PC-9 (cell line): Measurements from ENCODE around the gene DGKG. TPM values are rescaled to one million over a fixed set of nuclear protein-coding genes. Genes with fewer than 3 reads are reported as not detected.

ENCODE experiments used
- BruUV-seq: library from RNA; stranded (reverse); fragments of 400-500 nt; replicated peaks from 2 replicates; lab custom pipeline; 2021; lab: Mats Ljungman, UMichigan
- CTCF ChIA-PET: fragments of 300-600 bp; sonication (Branson Sonifier 250); formaldehyde crosslinking; loops from one replicate; lab custom pipeline; 2022; ENCODE audit warnings: antibody characterized with exemption; lab: Charles Lee
- POLR2A ChIA-PET: fragments of 300-600 bp; sonication (Branson Sonifier 250); formaldehyde crosslinking; loops from one replicate; lab custom pipeline; 2022; ENCODE audit warnings: antibody characterized with exemption; ENCODE audit not compliant: unreplicated experiment; lab: Charles Lee
- DNase-seq, 2 experiments: peaks; one replicate each; pipeline versions ENCODE4 v3.0.0 to v3.0.0-alpha.2; 2015 to 2022; ENCODE audit warnings: mixed read lengths in 1 of 2
- H2AFZ ChIP-seq: fragments of 200-600 bp; sonication (generic); 2 replicates; pipeline ENCODE4 v1.8.1; 2017; ENCODE audit warnings: antibody characterized with exemption
- H3F3A ChIP-seq: fragments of 200-600 bp; sonication (generic); 2 replicates; pipeline ENCODE4 v1.8.1; 2017; ENCODE audit warnings: antibody characterized with exemption, mild to moderate bottlenecking, low read depth; ENCODE audit not compliant: insufficient read depth
- H3K27ac ChIP-seq: fragments of 200-600 bp; sonication (generic); 2 replicates; pipeline ENCODE4 v1.6.1; 2016; ENCODE audit warnings: mixed run types
- H3K27me3 ChIP-seq: fragments of 200-600 bp; sonication (generic); 2 replicates; pipeline ENCODE4 v1.6.1; 2016; ENCODE audit warnings: low read depth, mixed run types; ENCODE audit not compliant: insufficient read depth
- H3K36me3 ChIP-seq: fragments of 200-600 bp; sonication (generic); 2 replicates; pipeline ENCODE4 v1.6.1; 2016; ENCODE audit warnings: low read depth, mixed run types
- H3K4me1 ChIP-seq: fragments of 200-600 bp; sonication (generic); replicated peaks from 2 replicates; pipeline ENCODE4 v1.6.1; 2016; ENCODE audit warnings: mixed run types; ENCODE audit not compliant: insufficient read depth
- H3K4me2 ChIP-seq: fragments of 200-600 bp; sonication (generic); 2 replicates; pipeline ENCODE4 v1.6.1; 2017; ENCODE audit warnings: mixed run types
- H3K4me3 ChIP-seq: fragments of 200-600 bp; sonication (generic); 2 replicates; pipeline ENCODE4 v1.6.1; 2016; ENCODE audit warnings: mixed run types
- H3K79me2 ChIP-seq: fragments of 200-600 bp; sonication (generic); 2 replicates; pipeline ENCODE4 v1.6.1; 2017; ENCODE audit warnings: low read depth, mixed run types
- H3K9me2 ChIP-seq: fragments of 200-600 bp; sonication (generic); 2 replicates; pipeline ENCODE4 v1.8.1; 2017; ENCODE audit warnings: mild to moderate bottlenecking; ENCODE audit not compliant: insufficient read depth
- H3K9me3 ChIP-seq: fragments of 200-600 bp; sonication (generic); 2 replicates; pipeline ENCODE4 v1.8.1; 2016; ENCODE audit warnings: low read depth; ENCODE audit not compliant: insufficient read depth
- H4K20me1 ChIP-seq: fragments of 200-600 bp; sonication (generic); 2 replicates; pipeline ENCODE4 v1.8.1; 2017; ENCODE audit not compliant: insufficient read depth
- EZH2 ChIP-seq: fragments of 200-600 bp; sonication (generic); IDR thresholded peaks from 2 replicates; pipeline ENCODE4 v1.8.0; 2017; ENCODE audit warnings: antibody characterized with exemption, low read depth
- intact Hi-C: fragments of 100-400 bp; cut with micrococcal nuclease; formaldehyde crosslinking; loops from one replicate; pipeline ENCODE4 v1.10.0; 2022; ENCODE audit not compliant: unreplicated experiment
- total RNA-seq: library from RNA; stranded (reverse); gene quantifications from 2 replicates; pipeline ENCODE4 v1.2.3, GENCODE V29; 2021
- TF ChIP-seq, protein P1 (sequence below): fragments of 200-600 bp; sonication (generic); conservative IDR thresholded peaks from 2 replicates; pipeline ENCODE4 v1.6.1; 2017; ENCODE audit warnings: mixed run types, antibody characterized with exemption, mild to moderate bottlenecking, moderate library complexity

The DGKG gene
- total RNA-seq, 1 experiment from 2014 or later = 20.0 TPM

DNA sequence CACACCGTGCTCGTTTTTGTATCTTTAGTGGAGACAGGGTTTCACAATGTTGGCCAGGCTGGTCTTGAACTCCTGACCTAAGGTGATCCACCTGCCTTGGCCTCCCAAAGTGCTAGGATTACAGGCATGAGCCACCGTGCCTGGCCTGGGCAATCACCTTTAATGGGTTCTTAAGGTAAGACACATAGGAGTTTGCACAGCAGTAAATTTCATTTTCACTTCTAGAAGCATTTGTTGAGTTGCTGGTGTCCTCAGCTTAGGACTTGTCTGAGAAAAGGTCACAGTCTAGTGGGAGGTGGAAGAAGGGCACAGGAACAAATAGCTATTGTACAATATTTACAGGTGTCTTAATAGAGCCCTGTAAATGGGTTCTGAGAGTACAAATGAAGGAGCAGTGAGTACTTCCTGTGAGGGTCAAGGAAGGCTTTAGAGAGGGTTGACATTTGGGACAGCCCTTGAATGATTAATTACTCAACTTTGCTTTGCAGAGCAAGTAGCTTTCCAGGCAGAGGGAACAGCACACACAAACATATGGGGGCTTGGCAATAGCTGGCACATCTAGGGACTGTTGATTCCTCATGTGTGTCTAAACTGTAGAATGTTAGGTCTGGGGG lies 244.4 kb downstream of the DGKG start:
- Histone ChIP-seq H3F3A (no peaks in the 10 kb centered on the region), H3K4me3 (no peak overlapping the region), H3K4me2 (no peak overlapping the region), H4K20me1 (no peaks in the 10 kb centered on the region), H3K4me1 (0 out of 2 replicates have a peak, but pooled peaks cover 5% of the 10 kb centered on the region), H3K27ac (no peak overlapping the region), H3K27me3 (no peaks in the 10 kb centered on the region), H2AFZ (no peak overlapping the region), H3K36me3 (no peaks in the 10 kb centered on the region), H3K9me2 (no peaks in the 10 kb centered on the region), H3K9me3 (no peaks in the 10 kb centered on the region), H3K79me2 (no peaks in the 10 kb centered on the region)
- DNase-seq = no peak
- TF ChIP-seq EZH2 = no peak
- TF ChIP-seq, protein P1, sequence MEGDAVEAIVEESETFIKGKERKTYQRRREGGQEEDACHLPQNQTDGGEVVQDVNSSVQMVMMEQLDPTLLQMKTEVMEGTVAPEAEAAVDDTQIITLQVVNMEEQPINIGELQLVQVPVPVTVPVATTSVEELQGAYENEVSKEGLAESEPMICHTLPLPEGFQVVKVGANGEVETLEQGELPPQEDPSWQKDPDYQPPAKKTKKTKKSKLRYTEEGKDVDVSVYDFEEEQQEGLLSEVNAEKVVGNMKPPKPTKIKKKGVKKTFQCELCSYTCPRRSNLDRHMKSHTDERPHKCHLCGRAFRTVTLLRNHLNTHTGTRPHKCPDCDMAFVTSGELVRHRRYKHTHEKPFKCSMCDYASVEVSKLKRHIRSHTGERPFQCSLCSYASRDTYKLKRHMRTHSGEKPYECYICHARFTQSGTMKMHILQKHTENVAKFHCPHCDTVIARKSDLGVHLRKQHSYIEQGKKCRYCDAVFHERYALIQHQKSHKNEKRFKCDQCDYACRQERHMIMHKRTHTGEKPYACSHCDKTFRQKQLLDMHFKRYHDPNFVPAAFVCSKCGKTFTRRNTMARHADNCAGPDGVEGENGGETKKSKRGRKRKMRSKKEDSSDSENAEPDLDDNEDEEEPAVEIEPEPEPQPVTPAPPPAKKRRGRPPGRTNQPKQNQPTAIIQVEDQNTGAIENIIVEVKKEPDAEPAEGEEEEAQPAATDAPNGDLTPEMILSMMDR = no peak
- no TSS peak for BruUV-seq
- intact Hi-C loops = no loop called here
- POLR2A ChIA-PET = interaction anchor here (0.7 kb wide), 1 partner anchor 11 kb away, joined by 8 read pairs; no protein-coding TSS in a partner anchor
- CTCF ChIA-PET = no interaction called here

DNA sequence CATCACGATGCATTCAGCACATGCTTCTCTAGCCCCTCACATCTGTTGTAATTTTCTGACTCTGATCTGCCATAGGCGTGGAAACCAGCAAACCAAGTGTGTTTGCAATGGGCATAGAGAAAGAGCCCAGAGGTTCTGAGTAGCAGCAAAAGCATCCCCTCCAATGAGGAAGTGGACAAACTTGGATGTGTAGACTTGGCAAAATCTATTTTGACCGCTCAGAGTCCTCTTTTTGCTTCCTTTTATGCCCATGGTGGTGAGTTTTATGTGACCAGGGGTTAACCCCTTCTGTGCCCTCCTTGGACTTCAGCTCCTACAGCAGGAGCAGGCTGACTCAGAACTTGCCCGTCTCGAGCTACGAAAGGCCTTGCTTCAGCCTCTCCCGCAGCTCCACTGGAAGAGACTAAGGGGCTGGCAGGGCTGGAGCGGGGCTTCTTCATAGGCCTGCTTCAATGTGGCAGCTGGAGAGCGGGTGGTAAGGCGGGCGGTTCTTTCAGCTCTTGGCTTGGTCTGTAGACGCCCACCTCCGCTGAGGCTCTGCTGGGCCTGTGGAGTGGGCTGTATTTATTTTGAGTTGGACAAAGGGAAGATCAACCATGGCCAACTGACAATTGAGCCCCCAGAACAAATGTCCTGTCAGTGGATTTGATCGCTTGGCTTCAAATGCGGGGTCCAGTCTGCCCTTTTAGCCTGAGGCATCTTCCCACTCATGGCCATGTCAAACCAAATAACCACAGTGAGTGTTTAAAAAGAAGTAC lies 246.6 kb downstream of the DGKG start:
- no TSS peak for BruUV-seq
- no peaks in the 10 kb centered on the region for H3K36me3 ChIP-seq
- ChIA-PET POLR2A (interaction anchor here (0.6 kb wide), 1 partner anchor 209 kb away, joined by 4 read pairs; no protein-coding TSS in a partner anchor), CTCF (no interaction called here)
- peaks cover 6% of the 10 kb centered on the region for H3K4me1 ChIP-seq
- no peak overlapping the region for H3K27ac ChIP-seq
- H3K79me2 ChIP-seq = no peaks in the 10 kb centered on the region
- no peaks in the 10 kb centered on the region for H4K20me1 ChIP-seq
- no peak overlapping the region for H2AFZ ChIP-seq
- DNase-seq = no peak
- H3K27me3 ChIP-seq = no peaks in the 10 kb centered on the region
- intact Hi-C loops = no loop called here
- TF ChIP-seq EZH2 = no peak
- TF ChIP-seq, protein P1 = no peak
- no peaks in the 10 kb centered on the region for H3K9me3 ChIP-seq
- no peaks in the 10 kb centered on the region for H3F3A ChIP-seq
- no peaks in the 10 kb centered on the region for H3K9me2 ChIP-seq
- no peak overlapping the region for H3K4me2 ChIP-seq
- H3K4me3 ChIP-seq = no peak overlapping the region

DNA sequence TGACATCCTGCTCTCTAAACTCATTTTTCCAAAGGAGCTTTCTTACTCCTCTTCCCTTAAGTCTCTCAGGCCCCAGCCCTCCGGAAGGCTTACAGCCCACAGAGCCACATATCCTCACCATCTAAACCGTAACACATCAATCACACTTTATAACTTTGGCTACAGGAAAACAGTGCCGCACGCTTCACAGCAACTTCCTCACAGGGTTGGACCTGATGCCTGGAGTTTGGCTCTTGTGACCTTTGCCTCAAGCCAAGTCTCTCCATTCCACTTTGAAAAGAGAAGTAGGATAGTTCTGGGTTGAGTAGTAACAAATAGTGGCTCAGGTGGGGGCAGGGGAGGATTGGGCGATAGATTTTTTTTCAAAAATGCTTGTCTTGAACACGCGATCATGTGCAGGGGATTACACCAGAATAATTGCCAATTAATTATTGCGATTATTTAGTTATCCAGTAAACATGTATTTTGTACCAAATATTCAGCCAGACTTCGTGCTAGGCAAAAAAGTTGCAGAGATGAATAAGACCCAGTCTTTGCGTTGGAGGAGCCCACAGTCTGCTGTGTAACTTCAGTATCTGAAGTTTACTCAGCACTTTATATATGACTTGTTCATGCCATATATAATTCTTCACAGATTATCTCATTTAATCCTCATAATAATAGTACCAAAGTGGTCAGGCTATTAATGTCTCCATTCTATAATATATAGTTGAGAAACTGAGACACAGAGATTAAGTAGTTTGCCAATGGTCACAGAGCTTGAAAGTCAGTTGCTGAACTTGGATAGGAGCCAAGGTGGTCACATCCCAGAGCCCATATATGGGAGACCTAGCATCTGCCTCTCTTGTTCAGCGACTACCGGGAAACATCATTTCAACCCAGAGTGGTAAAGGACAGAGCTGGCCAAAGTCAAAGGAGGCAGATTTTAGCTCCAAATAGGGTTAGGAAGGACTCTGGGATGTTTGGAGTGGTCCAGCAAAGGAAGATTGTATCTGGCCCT lies 250.8 kb downstream of the DGKG start:
- DNase-seq = no peak
- BruUV-seq = no TSS peak
- Histone ChIP-seq H3K27me3 (no peaks in the 10 kb centered on the region), H3F3A (peaks cover 20% of the 10 kb centered on the region; the same call in 1 of the 2 replicates), H3K79me2 (peaks cover 24% of the 10 kb centered on the region), H3K9me3 (no peaks in the 10 kb centered on the region), H3K4me1 (peaks cover 19% of the 10 kb centered on the region), H3K9me2 (no peaks in the 10 kb centered on the region), H4K20me1 (no peaks in the 10 kb centered on the region), H2AFZ (no peak overlapping the region; the same call in 1 of the 2 replicates), H3K27ac (no peak overlapping the region), H3K4me3 (no peak overlapping the region), H3K4me2 (peak overlapping the region; percentile 90), H3K36me3 (no peaks in the 10 kb centered on the region)
- no peak for TF ChIP-seq EZH2
- TF ChIP-seq, protein P1 = no peak
- POLR2A ChIA-PET = interaction anchor here (0.6 kb wide), 1 partner anchor 226 kb away, joined by 7 read pairs; no protein-coding TSS in a partner anchor
- CTCF ChIA-PET = no interaction called here
- intact Hi-C loops = no loop called here
